H1 (cell line): ENCODE results near the gene USP16. TPM values are rescaled to one million over a fixed set of nuclear protein-coding genes. Genes with fewer than 3 reads are reported as not detected.
"Not testable (repeated sequence)": the region's sequence is repeated elsewhere in the genome, so short reads cannot be mapped to it uniquely, and the experiment has no call there.

Experiments used
- CTCF ChIA-PET: fragments of 300-600 bp; sonication (Branson Sonifier 250); formaldehyde crosslinking; loops from one replicate; lab custom pipeline; 2021; ENCODE audit not compliant: partially characterized antibody; lab: Charles Lee
- POLR2A ChIA-PET: fragments of 300-600 bp; sonication (Branson Sonifier 250); formaldehyde crosslinking; loops from one replicate; lab custom pipeline; 2021; ENCODE audit warnings: inconsistent platforms; ENCODE audit not compliant: partially characterized antibody; lab: Charles Lee
- DNase-seq, 2 experiments: peaks; one replicate each; pipeline versions ENCODE4 v3.0.0 to v3.0.0-alpha.2; 2010 to 2022; ENCODE audit warnings: low spot score in 2 of 2, low read depth in 1 of 2, mixed read lengths in 1 of 2
- FAIRE-seq: peaks from 2 replicates; lab custom pipeline; 2011; peaks lifted over from hg19 to GRCh38; lab: Jason Lieb, UNC
- H2AFZ ChIP-seq: 2 replicates; pipeline ENCODE4 v1.8.1; 2012; ENCODE audit warnings: low read length, inconsistent platforms
- H2AK5ac ChIP-seq: 2 replicates; pipeline ENCODE4 v1.6.1; 2013; ENCODE audit warnings: low read depth, low read length
- H2BK120ac ChIP-seq: replicated peaks from 2 replicates; pipeline ENCODE3; 2013; ENCODE audit warnings: low read depth, low read length, inconsistent platforms
- H2BK12ac ChIP-seq: 2 replicates; pipeline ENCODE4 v1.6.1; 2013; ENCODE audit warnings: low read depth, low read length
- H2BK15ac ChIP-seq: 2 replicates; pipeline ENCODE4 v1.6.1; 2013; ENCODE audit warnings: low read length
- H2BK20ac ChIP-seq: 2 replicates; pipeline ENCODE4 v1.6.1; 2013; ENCODE audit warnings: low read length
- H2BK5ac ChIP-seq: 2 replicates; pipeline ENCODE4 v1.6.1; 2013; ENCODE audit warnings: low read depth, low read length
- H3K14ac ChIP-seq: 2 replicates; pipeline ENCODE4 v1.6.1; 2013; ENCODE audit warnings: inconsistent platforms; ENCODE audit not compliant: insufficient read length
- H3K18ac ChIP-seq: 2 replicates; pipeline ENCODE4 v1.6.1; 2013; ENCODE audit warnings: low read length; ENCODE audit errors: extremely low read depth
- H3K23ac ChIP-seq: 2 replicates; pipeline ENCODE4 v1.6.1; 2013; ENCODE audit warnings: inconsistent platforms; ENCODE audit not compliant: insufficient read length
- H3K23me2 ChIP-seq: 2 replicates; pipeline ENCODE4 v1.6.1; 2013; ENCODE audit warnings: low read depth, low read length
- H3K27ac ChIP-seq: 2 replicates; pipeline ENCODE4 v1.6.1; 2011; ENCODE audit warnings: low read depth, low read length, inconsistent platforms
- H3K27me3 ChIP-seq, 4 experiments: replicated peaks in 1 of 4; 1 replicate in 1 of 4; 2 replicates in 3 of 4; pipeline versions ENCODE4 v1.6.1 to v1.8.1; 2011 to 2013; ENCODE audit warnings: low read length in 3 of 4, mild to moderate bottlenecking in 3 of 4, inconsistent platforms in 2 of 4, mixed read lengths in 2 of 4, moderate library complexity in 1 of 4; ENCODE audit not compliant: control insufficient read depth in 3 of 4, insufficient read depth in 3 of 4; ENCODE audit errors: extremely low read depth in 1 of 4
- H3K36me3 ChIP-seq, 4 experiments: 2 replicates each; pipeline versions ENCODE4 v1.6.1 to v1.8.1; 2011 to 2013; ENCODE audit warnings: mild to moderate bottlenecking in 4 of 4, low read length in 3 of 4, moderate library complexity in 2 of 4, control low read depth in 1 of 4, inconsistent platforms in 1 of 4; ENCODE audit not compliant: insufficient read depth in 4 of 4, control insufficient read depth in 2 of 4
- H3K4ac ChIP-seq: replicated peaks from 2 replicates; pipeline ENCODE3; 2013; ENCODE audit warnings: low read length, low read depth, mixed read lengths, inconsistent platforms; ENCODE audit not compliant: insufficient read length
- H3K4me1 ChIP-seq, 4 experiments: replicated peaks in 1 of 4; 1 replicate in 1 of 4; 2 replicates in 3 of 4; pipeline versions ENCODE4 v1.6.1 to v1.8.1; 2011 to 2013; ENCODE audit warnings: low read length in 3 of 4, inconsistent platforms in 2 of 4, mixed read lengths in 1 of 4; ENCODE audit not compliant: insufficient read depth in 4 of 4, control insufficient read depth in 3 of 4
- H3K4me2 ChIP-seq, 2 experiments: 2 replicates each; pipeline versions ENCODE4 v1.6.1 to v1.8.1; 2011 to 2013; ENCODE audit warnings: low read depth in 2 of 2, low read length in 2 of 2, control low read depth in 1 of 2, inconsistent platforms in 1 of 2, mild to moderate bottlenecking in 1 of 2; ENCODE audit not compliant: insufficient read depth in 1 of 2
- H3K4me3 ChIP-seq, 4 experiments: fragments of 200-600, 300-600 bp in 1 of 4; sonication (generic), shearing (Covaris generic), sonication (Bioruptor Twin) in 1 of 4; 2 replicates each; pipeline versions ENCODE4 v1.5.1 to v1.8.1; 2011 to 2016; ENCODE audit warnings: low read length in 4 of 4, low read depth in 3 of 4, control low read depth in 2 of 4, inconsistent platforms in 2 of 4, mild to moderate bottlenecking in 2 of 4, mixed read lengths in 1 of 4, moderate library complexity in 1 of 4; ENCODE audit not compliant: insufficient read depth in 2 of 4; ENCODE audit errors: extremely low read depth in 1 of 4
- H3K56ac ChIP-seq: replicated peaks from 2 replicates; pipeline ENCODE3; 2013; ENCODE audit warnings: low read depth, mild to moderate bottlenecking, mixed read lengths, low read length, inconsistent platforms; ENCODE audit not compliant: insufficient read length
- H3K79me1 ChIP-seq: 2 replicates; pipeline ENCODE4 v1.6.1; 2013; ENCODE audit warnings: low read depth, low read length, control low read depth
- H3K79me2 ChIP-seq, 2 experiments: 2 replicates each; pipeline versions ENCODE4 v1.6.1 to v1.8.1; 2012 to 2013; ENCODE audit warnings: low read length in 2 of 2, mild to moderate bottlenecking in 2 of 2, inconsistent platforms in 1 of 2; ENCODE audit not compliant: insufficient read depth in 2 of 2, control insufficient read depth in 1 of 2
- H3K9ac ChIP-seq, 4 experiments: replicated peaks in 1 of 4; 1 replicate in 1 of 4; 2 replicates in 3 of 4; pipeline versions ENCODE4 v1.6.1 to v1.8.1; 2011 to 2013; ENCODE audit warnings: low read depth in 3 of 4, low read length in 3 of 4, control low read depth in 2 of 4, mild to moderate bottlenecking in 2 of 4, moderate library complexity in 2 of 4, inconsistent platforms in 1 of 4; ENCODE audit errors: extremely low read depth in 1 of 4
- H3K9me3 ChIP-seq, 2 experiments: 2 replicates each; pipeline versions ENCODE4 v1.6.1 to v1.8.1; 2012 to 2013; ENCODE audit warnings: mild to moderate bottlenecking in 2 of 2, moderate library complexity in 2 of 2, control low read depth in 1 of 2, inconsistent platforms in 1 of 2, low read depth in 1 of 2, low read length in 1 of 2, mixed read lengths in 1 of 2; ENCODE audit not compliant: insufficient read depth in 2 of 2
- H4K20me1 ChIP-seq, 2 experiments: replicated peaks in 1 of 2; 2 replicates each; pipeline versions ENCODE3 to v1.8.1; 2011 to 2013; ENCODE audit warnings: inconsistent platforms in 2 of 2, low read length in 2 of 2, mild to moderate bottlenecking in 1 of 2; ENCODE audit not compliant: insufficient read depth in 2 of 2, control insufficient read depth in 1 of 2
- H4K5ac ChIP-seq: 2 replicates; pipeline ENCODE4 v1.6.1; 2013; ENCODE audit warnings: low read length, low read depth, mixed read lengths, inconsistent platforms; ENCODE audit not compliant: insufficient read length
- H4K8ac ChIP-seq: 2 replicates; pipeline ENCODE4 v1.8.0; 2013; ENCODE audit warnings: mild to moderate bottlenecking, moderate library complexity, low read length, inconsistent platforms; ENCODE audit not compliant: insufficient read depth; ENCODE audit errors: extremely low read depth
- H4K91ac ChIP-seq: replicated peaks from 2 replicates; pipeline ENCODE3; 2013; ENCODE audit warnings: low read length, mixed read lengths, inconsistent platforms; ENCODE audit not compliant: insufficient read length
- WGBS, 2 experiments: shearing (Covaris generic) in 1 of 2; methylation state at CpG; one replicate each; pipeline versions ENCODE4 v1.1.6 to v1.1.7; 2013 to 2015; ENCODE audit warnings: low lambda C conversion rate in 2 of 2, mixed read lengths in 2 of 2, inconsistent platforms in 1 of 2, low coverage in 1 of 2, missing lambda C conversion rate in 1 of 2; ENCODE audit not compliant: insufficient replicate concordance in 2 of 2, insufficient coverage in 1 of 2, insufficient read length in 1 of 2; ENCODE audit errors: extremely low coverage in 1 of 2, missing lambda C conversion rate in 1 of 2; 5-methylcytosine and 5-hydroxymethylcytosine counted together
- polyA plus RNA-seq, 7 experiments: library from polyadenylated mRNA; depleted of rRNA in 3 of 7; stranded (reverse) in 5 of 7; unstranded in 2 of 7; fragments of >200 nt in 5 of 7; fragments of 200-250 nt in 2 of 7; gene quantifications; 1 replicate in 5 of 7; 2 replicates in 1 of 7; 4 replicates in 1 of 7; pipeline versions ENCODE4 v1.2.1 to v1.2.3, GENCODE V29; 2011 to 2013; ENCODE audit warnings: missing spikeins in 2 of 7, mixed read lengths in 2 of 7
- total RNA-seq: library from RNA; stranded (reverse); fragmentation: NEBNext Ultra II Directional; extraction: Animal tissue kit (Norgen Biotek cat#: 25700); gene quantifications from 2 replicates; pipeline ENCODE4 v1.2.1, GENCODE V29; 2021

The USP16 gene
- total and polyA plus RNA-seq, 2 of the 8 experiments (the other 6 are each of a cell fraction or from before 2014, with no cell fraction given), result 3.4 to 19.1 TPM

GRCh38 chr21:28988146-28988545 lies 36.3 kb upstream of the USP16 start:
- H2BK5ac ChIP-seq, H3K56ac ChIP-seq, H3K9me3 ChIP-seq, H2AFZ ChIP-seq, H3K23me2 ChIP-seq, H2BK15ac ChIP-seq, H3K9ac ChIP-seq, FAIRE-seq, H3K4ac ChIP-seq, H2BK12ac ChIP-seq, H3K79me1 ChIP-seq, H4K91ac ChIP-seq, H2AK5ac ChIP-seq, H3K23ac ChIP-seq, H3K27me3 ChIP-seq, POLR2A ChIA-PET, H3K27ac ChIP-seq, H4K20me1 ChIP-seq, H3K14ac ChIP-seq, H3K4me2 ChIP-seq, H4K5ac ChIP-seq, H3K4me3 ChIP-seq, DNase-seq, H3K4me1 ChIP-seq, H2BK20ac ChIP-seq, H2BK120ac ChIP-seq, H3K18ac ChIP-seq, H4K8ac ChIP-seq: not testable (repeated sequence)
- Histone ChIP-seq H3K79me2 (peaks cover 0 to 45% of the 10 kb centered on the region in 2 experiments; a peak in 3 of 4 replicates), H3K36me3 (peaks cover 0 to 13% (median 7%) of the 10 kb centered on the region in 4 experiments; a peak in 4 of 8 replicates)
- WGBS, 2 experiments, result 89% methylated on average over 5 of the region's 6 CpGs; no CpG with 5 or more reads in 1 of the 2 experiments
- CTCF ChIA-PET, result interaction anchor here (0.7 kb wide), 1 partner anchor 661 kb away, joined by 3 read pairs; no protein-coding TSS in a partner anchor
